ENCODE measurements around the gene DCBLD1. TPM values are rescaled to one million over a fixed set of nuclear protein-coding genes. Genes with fewer than 3 reads are reported as not detected.

The DCBLD1 gene
- total RNA-seq, 1 experiment from 2014 or later, result 19.5 TPM

DNA sequence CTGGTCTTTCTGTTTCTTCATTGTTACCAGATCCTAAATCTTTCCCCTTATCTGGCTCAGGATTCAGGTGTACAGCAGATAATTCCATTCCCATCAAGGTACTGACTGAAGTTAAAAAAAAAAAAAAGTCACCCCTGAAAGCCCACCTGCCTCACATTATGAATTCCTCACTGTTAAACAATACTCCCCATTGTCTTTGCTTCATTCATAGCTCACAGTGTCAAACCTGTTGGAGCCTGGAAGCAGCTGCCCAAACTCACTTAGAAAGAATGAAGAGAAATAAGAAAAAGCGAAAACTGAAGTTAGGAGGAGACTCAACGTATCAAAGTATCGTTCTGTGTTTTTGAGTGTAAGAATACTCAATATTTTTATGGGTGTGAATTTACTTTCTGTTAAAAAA, 1.8 kb upstream of the DCBLD1 start:
- H3K36me3 ChIP-seq (ENCODE audit: control insufficient read depth in 1 of 2, insufficient read depth in 2 of 2, low read length in 2 of 2), result no peaks in the 10 kb centered on the region
- H2AFZ ChIP-seq (ENCODE audit: low read depth, low read length, poor library complexity, severe bottlenecking), result no peak overlapping the region
- H3K27ac ChIP-seq (ENCODE audit: low read depth, low read length), result no peak overlapping the region
- ATAC-seq, result no peak
- intact Hi-C loops (cut with micrococcal nuclease), result loop anchor here (10.0 kb wide), 1 partner anchor 194 kb away; the partner anchor contains the start of gene NUS1
- H4K20me1 ChIP-seq (ENCODE audit: insufficient read depth), result no peaks in the 10 kb centered on the region
- peaks cover 24% of the 10 kb centered on the region for H3K79me2 ChIP-seq (ENCODE audit: insufficient read depth, low read length)
- H3K27me3 ChIP-seq (ENCODE audit: insufficient read depth, low read length), result no peaks in the 10 kb centered on the region
- no peak for DNase-seq (ENCODE audit: low read depth, low spot score)
- POLR2A ChIA-PET, result no interaction called here
- peaks cover 11 to 21% of the 10 kb centered on the region in 2 experiments; a peak in 3 of 4 replicates for H3K4me1 ChIP-seq (ENCODE audit: control insufficient read depth in 1 of 2, insufficient read depth in 2 of 2, low read length in 2 of 2)
- RAD21 ChIA-PET (ENCODE audit: low non-redundant PET in 1 of 2, low total read pairs in 2 of 2, uncharacterized antibody in 2 of 2, unreplicated experiment in 2 of 2), result no interaction called here
- H3K9me3 ChIP-seq (ENCODE audit: control insufficient read depth in 1 of 2, insufficient read depth in 1 of 2, low read depth in 1 of 2, low read length in 2 of 2), result no peaks in the 10 kb centered on the region
- H3K4me2 ChIP-seq (ENCODE audit: low read length), result no peak overlapping the region
- TF ChIP-seq JUND (IDR thresholded peaks at IDR 0.05), result no peak
- no peak for TF ChIP-seq POLR2A (IDR thresholded peaks at IDR 0.05; ENCODE audit: borderline replicate concordance, extremely low read depth, insufficient read depth, insufficient read length)
- TF ChIP-seq EZH2phosphoT487 (IDR thresholded peaks at IDR 0.05; ENCODE audit: borderline replicate concordance), result no peak
- TF ChIP-seq, protein P1, sequence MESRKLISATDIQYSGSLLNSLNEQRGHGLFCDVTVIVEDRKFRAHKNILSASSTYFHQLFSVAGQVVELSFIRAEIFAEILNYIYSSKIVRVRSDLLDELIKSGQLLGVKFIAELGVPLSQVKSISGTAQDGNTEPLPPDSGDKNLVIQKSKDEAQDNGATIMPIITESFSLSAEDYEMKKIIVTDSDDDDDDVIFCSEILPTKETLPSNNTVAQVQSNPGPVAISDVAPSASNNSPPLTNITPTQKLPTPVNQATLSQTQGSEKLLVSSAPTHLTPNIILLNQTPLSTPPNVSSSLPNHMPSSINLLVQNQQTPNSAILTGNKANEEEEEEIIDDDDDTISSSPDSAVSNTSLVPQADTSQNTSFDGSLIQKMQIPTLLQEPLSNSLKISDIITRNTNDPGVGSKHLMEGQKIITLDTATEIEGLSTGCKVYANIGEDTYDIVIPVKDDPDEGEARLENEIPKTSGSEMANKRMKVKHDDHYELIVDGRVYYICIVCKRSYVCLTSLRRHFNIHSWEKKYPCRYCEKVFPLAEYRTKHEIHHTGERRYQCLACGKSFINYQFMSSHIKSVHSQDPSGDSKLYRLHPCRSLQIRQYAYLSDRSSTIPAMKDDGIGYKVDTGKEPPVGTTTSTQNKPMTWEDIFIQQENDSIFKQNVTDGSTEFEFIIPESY (IDR thresholded peaks at IDR 0.05; ENCODE audit: extremely low read depth, insufficient replicate concordance, low read length), result no peak
- no peak for TF ChIP-seq ATF3 (IDR thresholded peaks at IDR 0.05)
- no peak for TF ChIP-seq SIN3A (IDR thresholded peaks at IDR 0.05; ENCODE audit: low read depth)
- TF ChIP-seq ZNF274 (IDR thresholded peaks at IDR 0.05; ENCODE audit: low read depth, low read length), result no peak
- no peak for TF ChIP-seq CTCF (IDR thresholded peaks at IDR 0.05 in 2 of 3, conservative IDR thresholded peaks at IDR 0.05 in 1 of 3; ENCODE audit: borderline replicate concordance in 1 of 3, insufficient read depth in 1 of 3, low read depth in 2 of 3, low read length in 2 of 3)
- no peak for TF ChIP-seq EZH2 (IDR thresholded peaks at IDR 0.05)
- no peaks in the 10 kb centered on the region for H3K9me2 ChIP-seq (ENCODE audit: insufficient read depth)
- no peak overlapping the region for H3K9ac ChIP-seq (ENCODE audit: low read length)
- no peak overlapping the region for H3K4me3 ChIP-seq (replicated peaks in 1 of 2; ENCODE audit: low read depth in 1 of 2, low read length in 2 of 2)
- no TSS peak for BruUV-seq (replicated peaks)
- CTCF ChIA-PET, result no interaction called here
